Measurements from ENCODE around the gene MCF2.

MCF2 gene, protein sequence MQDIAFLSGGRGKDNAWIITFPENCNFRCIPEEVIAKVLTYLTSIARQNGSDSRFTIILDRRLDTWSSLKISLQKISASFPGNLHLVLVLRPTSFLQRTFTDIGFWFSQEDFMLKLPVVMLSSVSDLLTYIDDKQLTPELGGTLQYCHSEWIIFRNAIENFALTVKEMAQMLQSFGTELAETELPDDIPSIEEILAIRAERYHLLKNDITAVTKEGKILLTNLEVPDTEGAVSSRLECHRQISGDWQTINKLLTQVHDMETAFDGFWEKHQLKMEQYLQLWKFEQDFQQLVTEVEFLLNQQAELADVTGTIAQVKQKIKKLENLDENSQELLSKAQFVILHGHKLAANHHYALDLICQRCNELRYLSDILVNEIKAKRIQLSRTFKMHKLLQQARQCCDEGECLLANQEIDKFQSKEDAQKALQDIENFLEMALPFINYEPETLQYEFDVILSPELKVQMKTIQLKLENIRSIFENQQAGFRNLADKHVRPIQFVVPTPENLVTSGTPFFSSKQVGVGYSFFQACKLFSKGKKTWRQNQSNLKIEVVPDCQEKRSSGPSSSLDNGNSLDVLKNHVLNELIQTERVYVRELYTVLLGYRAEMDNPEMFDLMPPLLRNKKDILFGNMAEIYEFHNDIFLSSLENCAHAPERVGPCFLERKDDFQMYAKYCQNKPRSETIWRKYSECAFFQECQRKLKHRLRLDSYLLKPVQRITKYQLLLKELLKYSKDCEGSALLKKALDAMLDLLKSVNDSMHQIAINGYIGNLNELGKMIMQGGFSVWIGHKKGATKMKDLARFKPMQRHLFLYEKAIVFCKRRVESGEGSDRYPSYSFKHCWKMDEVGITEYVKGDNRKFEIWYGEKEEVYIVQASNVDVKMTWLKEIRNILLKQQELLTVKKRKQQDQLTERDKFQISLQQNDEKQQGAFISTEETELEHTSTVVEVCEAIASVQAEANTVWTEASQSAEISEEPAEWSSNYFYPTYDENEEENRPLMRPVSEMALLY

DNA sequence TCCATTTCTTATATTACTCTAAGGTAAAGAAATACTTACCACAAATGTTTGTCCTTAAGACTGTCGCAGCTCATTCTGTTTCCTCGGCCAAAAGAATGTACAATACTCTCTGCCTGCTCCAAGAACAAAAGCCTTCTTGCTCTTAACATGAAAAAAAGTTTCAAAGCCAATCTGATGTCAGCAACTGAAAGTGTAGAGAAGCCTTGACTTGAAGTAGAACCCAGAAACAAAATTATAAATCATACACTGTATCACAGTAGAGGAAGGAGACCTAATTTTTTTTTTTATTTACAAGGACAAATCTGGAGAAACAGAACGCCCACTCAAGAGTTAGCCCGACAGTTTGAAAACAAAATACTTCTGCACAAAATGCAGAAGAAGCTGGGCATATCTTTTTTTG is at the start of gene MCF2:
Gene MCF2, minus strand, starts transcription at position 101 of the 400 bp plus-strand sequence. CDS start 56,423 bp downstream, outside the sequence.
- Mint-ChIP-seq H3K27me3 (no peaks in the 10 kb centered on the region), H3K9me3 (no peaks in the 10 kb centered on the region), H3K27ac (no peak within 1 kb of the TSS), H3K4me1 (ENCODE audit: low read depth) (no peaks in the 10 kb centered on the region), H3K4me3 (no peak within 1 kb of the TSS), H3K36me3 (ENCODE audit: low read depth) (peaks cover 4% of the 10 kb centered on the region)

DNA sequence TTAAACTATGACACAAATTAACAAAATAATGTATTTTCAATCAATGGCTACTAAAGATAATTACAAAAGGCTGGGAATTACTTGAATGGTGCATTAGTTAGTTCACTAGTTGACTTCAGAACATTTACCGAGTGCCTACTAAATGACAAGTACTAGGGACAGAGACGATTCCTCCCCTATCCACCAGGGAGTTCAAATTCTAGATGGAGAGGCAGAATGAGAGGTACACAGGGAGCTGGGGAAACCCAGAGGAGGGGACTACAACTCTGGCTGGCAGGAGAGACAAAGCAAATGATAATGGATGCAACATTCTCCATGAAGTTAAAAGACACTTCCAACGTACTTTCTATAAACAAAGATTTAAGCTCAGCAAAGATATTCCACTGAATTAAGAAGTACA is 43.1 kb upstream of the MCF2 start:
- peaks cover 3% of the 10 kb centered on the region for H3K9me3 Mint-ChIP-seq
- peaks cover 58% of the 10 kb centered on the region for H3K36me3 Mint-ChIP-seq (ENCODE audit: low read depth)

DNA sequence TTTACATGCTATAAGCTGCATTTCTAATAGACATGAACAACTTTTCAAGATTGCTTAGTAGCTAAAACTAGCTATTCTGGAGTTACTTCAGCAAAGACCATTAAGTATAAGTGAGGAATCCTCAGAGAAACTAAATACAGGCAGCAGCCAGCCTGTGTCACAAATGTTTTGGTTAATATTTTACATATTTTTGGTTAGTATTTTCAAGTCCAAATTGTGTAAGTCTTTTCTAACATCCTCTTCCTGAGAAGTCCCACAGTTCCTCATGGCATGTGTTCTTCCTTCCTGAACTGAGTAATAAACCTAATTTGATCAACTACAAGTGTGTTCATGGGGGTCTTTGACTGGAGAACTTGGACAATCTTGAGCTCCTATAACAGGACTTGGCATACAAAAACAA is 42.4 kb upstream of the MCF2 start:
- Mint-ChIP-seq H3K27me3 (no peaks in the 10 kb centered on the region), H3K36me3 (ENCODE audit: low read depth) (peaks cover 51% of the 10 kb centered on the region), H3K4me1 (ENCODE audit: low read depth) (no peaks in the 10 kb centered on the region), H3K27ac (no peak overlapping the region), H3K4me3 (no peak overlapping the region), H3K9me3 (no peaks in the 10 kb centered on the region)

More for the DNA sequence above, 43.1 kb upstream of the MCF2 start:
- H3K27ac Mint-ChIP-seq, result no peak overlapping the region
- H3K4me3 Mint-ChIP-seq, result no peak overlapping the region
- H3K4me1 Mint-ChIP-seq (ENCODE audit: low read depth), result no peaks in the 10 kb centered on the region
- no peaks in the 10 kb centered on the region for H3K27me3 Mint-ChIP-seq

DNA sequence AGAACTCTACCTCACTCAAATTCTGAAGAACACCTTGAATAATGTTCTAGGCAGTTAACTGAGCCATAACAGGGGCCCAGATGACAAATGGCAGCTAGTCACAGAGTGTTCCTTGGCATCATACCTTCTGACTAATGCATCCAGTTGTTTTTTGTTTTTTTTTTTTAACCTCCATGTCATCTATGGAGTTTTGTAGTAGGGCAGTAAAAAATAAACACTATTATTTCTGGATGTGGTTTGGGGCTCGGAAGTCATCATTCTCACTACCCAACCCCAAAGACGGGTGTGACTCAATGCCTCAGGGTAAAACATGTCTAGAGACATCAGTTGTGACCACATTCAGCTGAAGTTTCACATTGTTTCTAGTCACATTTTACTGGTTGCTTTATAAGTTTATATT is 31.2 kb upstream of the MCF2 start:
- Mint-ChIP-seq H3K36me3 (ENCODE audit: low read depth) (peaks cover 34% of the 10 kb centered on the region), H3K27ac (no peak overlapping the region), H3K9me3 (no peaks in the 10 kb centered on the region), H3K27me3 (no peaks in the 10 kb centered on the region), H3K4me1 (ENCODE audit: low read depth) (peaks cover 12% of the 10 kb centered on the region), H3K4me3 (no peak overlapping the region)

DNA sequence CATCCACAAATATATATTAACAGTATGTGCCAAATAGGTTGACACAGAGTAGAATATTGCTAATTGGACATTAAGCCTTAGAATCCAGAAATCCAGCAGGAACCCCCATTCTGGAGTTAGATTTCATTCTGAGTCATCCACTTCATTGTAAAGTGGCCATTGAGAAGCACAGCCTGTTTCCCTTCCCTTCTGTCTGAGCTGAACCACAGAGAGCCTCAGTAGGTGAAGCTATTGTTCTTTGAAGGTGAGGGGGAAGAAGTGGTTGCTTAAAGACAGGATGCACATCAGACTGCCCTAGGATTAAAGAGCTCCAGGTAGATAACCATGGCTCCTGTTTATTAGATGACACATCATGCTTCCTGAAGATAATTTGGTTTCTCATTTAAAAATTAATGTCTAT is 30.6 kb upstream of the MCF2 start:
- Mint-ChIP-seq H3K27me3 (no peaks in the 10 kb centered on the region), H3K9me3 (no peaks in the 10 kb centered on the region), H3K36me3 (ENCODE audit: low read depth) (peaks cover 34% of the 10 kb centered on the region), H3K4me3 (no peak overlapping the region), H3K4me1 (ENCODE audit: low read depth) (peaks cover 12% of the 10 kb centered on the region), H3K27ac (no peak overlapping the region)

DNA sequence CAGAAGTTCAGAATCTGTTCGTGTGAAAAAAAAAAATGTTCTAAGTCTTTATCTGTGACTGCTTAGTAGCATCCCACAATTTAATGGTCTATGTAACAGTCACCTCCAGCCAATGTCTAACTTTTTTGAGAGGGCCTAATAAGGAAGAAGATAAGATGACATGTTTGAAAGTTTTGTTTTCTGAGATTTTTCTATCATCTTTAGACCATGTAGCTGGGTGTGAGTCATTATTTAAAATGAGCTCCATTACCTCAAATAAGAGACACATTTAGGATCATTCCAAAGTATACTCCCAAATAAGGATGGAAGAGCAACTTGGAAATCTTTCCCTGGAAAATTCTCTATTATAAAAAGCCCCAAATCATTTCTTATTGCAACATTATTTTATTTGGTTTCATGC is 28.2 kb upstream of the MCF2 start:
- Mint-ChIP-seq H3K4me1 (ENCODE audit: low read depth) (peaks cover 12% of the 10 kb centered on the region), H3K27me3 (no peaks in the 10 kb centered on the region), H3K9me3 (no peaks in the 10 kb centered on the region), H3K4me3 (no peak overlapping the region), H3K36me3 (ENCODE audit: low read depth) (peaks cover 32% of the 10 kb centered on the region), H3K27ac (no peak overlapping the region)

DNA sequence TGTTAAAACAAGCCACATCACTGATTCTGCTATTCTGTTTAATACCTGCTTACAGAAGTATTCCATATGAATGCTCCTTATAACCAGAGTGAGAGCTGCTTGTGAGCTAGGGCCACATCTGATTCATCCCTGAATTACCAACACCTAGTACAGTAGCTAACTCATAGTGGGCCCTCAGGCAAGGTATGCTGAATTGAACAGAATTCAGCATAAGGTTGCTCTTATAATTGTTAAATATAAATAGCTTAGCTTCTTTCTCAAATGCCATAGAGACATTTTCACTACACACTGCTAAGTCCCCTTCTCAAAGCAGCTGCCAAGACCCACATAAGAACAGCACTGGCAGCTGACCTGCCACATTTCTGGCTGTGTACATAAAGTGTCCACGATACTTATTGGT is 27.0 kb upstream of the MCF2 start:
- H3K27ac Mint-ChIP-seq, result no peak overlapping the region
- H3K27me3 Mint-ChIP-seq, result no peaks in the 10 kb centered on the region
- no peak overlapping the region for H3K4me3 Mint-ChIP-seq
- H3K9me3 Mint-ChIP-seq, result no peaks in the 10 kb centered on the region
- H3K36me3 Mint-ChIP-seq (ENCODE audit: low read depth), result peaks cover 23% of the 10 kb centered on the region
- H3K4me1 Mint-ChIP-seq (ENCODE audit: low read depth), result peaks cover 9% of the 10 kb centered on the region

GRCh38 chrX:139725720-139726119 is 17.8 kb upstream of the MCF2 start:
- H3K27ac Mint-ChIP-seq, result no peak overlapping the region
- H3K36me3 Mint-ChIP-seq (ENCODE audit: low read depth), result peaks cover 17% of the 10 kb centered on the region
- H3K27me3 Mint-ChIP-seq, result no peaks in the 10 kb centered on the region
- no peak overlapping the region for H3K4me3 Mint-ChIP-seq
- no peaks in the 10 kb centered on the region for H3K9me3 Mint-ChIP-seq
- H3K4me1 Mint-ChIP-seq (ENCODE audit: low read depth), result no peaks in the 10 kb centered on the region

- Mint-ChIP-seq H3K36me3 (ENCODE audit: low read depth) (peaks cover 16% of the 10 kb centered on the region), H3K4me3 (no peak overlapping the region), H3K27ac (no peak overlapping the region), H3K4me1 (ENCODE audit: low read depth) (no peaks in the 10 kb centered on the region), H3K27me3 (no peaks in the 10 kb centered on the region), H3K9me3 (no peaks in the 10 kb centered on the region)
These were observed 16.7 kb upstream of the MCF2 start for GRCh38 chrX:139724626-139725025.

- H3K9me3 Mint-ChIP-seq, result no peaks in the 10 kb centered on the region
- no peak overlapping the region for H3K27ac Mint-ChIP-seq
- peaks cover 7% of the 10 kb centered on the region for H3K36me3 Mint-ChIP-seq (ENCODE audit: low read depth)
- H3K4me3 Mint-ChIP-seq, result no peak overlapping the region
- H3K4me1 Mint-ChIP-seq (ENCODE audit: low read depth), result no peaks in the 10 kb centered on the region
- H3K27me3 Mint-ChIP-seq, result no peaks in the 10 kb centered on the region
These were observed 13.0 kb upstream of the MCF2 start for GRCh38 chrX:139720979-139721378.

GRCh38 chrX:139720136-139720535 is 12.2 kb upstream of the MCF2 start:
- H3K4me3 Mint-ChIP-seq, result no peak overlapping the region
- H3K36me3 Mint-ChIP-seq (ENCODE audit: low read depth), result peaks cover 7% of the 10 kb centered on the region
- H3K27ac Mint-ChIP-seq, result no peak overlapping the region
- H3K27me3 Mint-ChIP-seq, result no peaks in the 10 kb centered on the region
- H3K9me3 Mint-ChIP-seq, result no peaks in the 10 kb centered on the region
- H3K4me1 Mint-ChIP-seq (ENCODE audit: low read depth), result no peaks in the 10 kb centered on the region

DNA sequence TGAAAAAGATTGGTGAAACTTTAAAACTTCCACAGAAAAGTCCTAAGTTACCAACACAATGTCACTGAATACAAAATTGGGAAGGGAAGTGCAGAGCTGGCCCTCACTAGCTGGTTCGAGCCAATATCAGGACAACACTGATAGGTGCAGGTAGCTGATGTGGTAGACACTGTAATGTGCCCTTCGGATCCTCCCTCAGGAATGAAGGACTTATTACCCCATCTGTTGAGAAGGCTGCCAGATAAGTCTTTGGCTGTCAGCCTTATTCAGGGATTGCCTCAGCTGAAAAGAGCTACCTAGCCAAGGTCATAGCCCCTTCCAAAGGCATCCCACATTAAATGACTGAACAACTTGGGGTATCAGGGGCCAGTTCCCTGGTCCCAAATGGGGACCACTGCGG is 5.3 kb downstream of the MCF2 start:
- H3K4me3 Mint-ChIP-seq, result no peak overlapping the region

DNA sequence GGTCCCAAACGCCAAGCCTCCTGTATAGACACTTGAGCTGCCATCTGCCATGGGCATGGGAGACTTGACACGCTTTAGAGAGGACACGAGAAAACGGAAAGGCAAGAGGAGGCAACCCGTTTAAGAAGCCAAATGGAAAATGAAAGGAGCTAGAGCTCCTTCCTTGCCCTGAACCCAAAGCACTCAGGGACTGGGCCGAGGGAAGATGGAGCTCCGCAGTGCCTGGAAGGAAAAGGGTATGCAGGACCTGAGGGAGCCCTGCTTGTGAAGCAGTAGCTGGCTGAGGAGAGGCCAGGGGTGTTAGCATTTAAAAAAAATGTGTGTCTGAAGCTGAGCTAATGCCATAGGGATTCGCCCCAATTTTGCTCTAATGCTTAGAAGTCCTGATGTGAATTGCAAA is 15.1 kb downstream of the MCF2 start:
- H3K27me3 Mint-ChIP-seq, result peaks cover 14% of the 10 kb centered on the region
- no peaks in the 10 kb centered on the region for H3K36me3 Mint-ChIP-seq (ENCODE audit: low read depth)
- no peak overlapping the region for H3K4me3 Mint-ChIP-seq
- H3K9me3 Mint-ChIP-seq, result no peaks in the 10 kb centered on the region
- no peaks in the 10 kb centered on the region for H3K4me1 Mint-ChIP-seq (ENCODE audit: low read depth)
- H3K27ac Mint-ChIP-seq, result no peak overlapping the region

More for the DNA sequence above, 5.3 kb downstream of the MCF2 start:
- Mint-ChIP-seq H3K9me3 (no peaks in the 10 kb centered on the region), H3K27me3 (no peaks in the 10 kb centered on the region), H3K27ac (no peak overlapping the region), H3K4me1 (ENCODE audit: low read depth) (no peaks in the 10 kb centered on the region), H3K36me3 (ENCODE audit: low read depth) (no peaks in the 10 kb centered on the region)

- Mint-ChIP-seq H3K27me3 (peaks cover 14% of the 10 kb centered on the region), H3K4me1 (ENCODE audit: low read depth) (no peaks in the 10 kb centered on the region), H3K27ac (no peak overlapping the region), H3K9me3 (no peaks in the 10 kb centered on the region), H3K4me3 (no peak overlapping the region), H3K36me3 (ENCODE audit: low read depth) (no peaks in the 10 kb centered on the region)
These were observed 15.5 kb downstream of the MCF2 start for GRCh38 chrX:139692506-139692849.

DNA sequence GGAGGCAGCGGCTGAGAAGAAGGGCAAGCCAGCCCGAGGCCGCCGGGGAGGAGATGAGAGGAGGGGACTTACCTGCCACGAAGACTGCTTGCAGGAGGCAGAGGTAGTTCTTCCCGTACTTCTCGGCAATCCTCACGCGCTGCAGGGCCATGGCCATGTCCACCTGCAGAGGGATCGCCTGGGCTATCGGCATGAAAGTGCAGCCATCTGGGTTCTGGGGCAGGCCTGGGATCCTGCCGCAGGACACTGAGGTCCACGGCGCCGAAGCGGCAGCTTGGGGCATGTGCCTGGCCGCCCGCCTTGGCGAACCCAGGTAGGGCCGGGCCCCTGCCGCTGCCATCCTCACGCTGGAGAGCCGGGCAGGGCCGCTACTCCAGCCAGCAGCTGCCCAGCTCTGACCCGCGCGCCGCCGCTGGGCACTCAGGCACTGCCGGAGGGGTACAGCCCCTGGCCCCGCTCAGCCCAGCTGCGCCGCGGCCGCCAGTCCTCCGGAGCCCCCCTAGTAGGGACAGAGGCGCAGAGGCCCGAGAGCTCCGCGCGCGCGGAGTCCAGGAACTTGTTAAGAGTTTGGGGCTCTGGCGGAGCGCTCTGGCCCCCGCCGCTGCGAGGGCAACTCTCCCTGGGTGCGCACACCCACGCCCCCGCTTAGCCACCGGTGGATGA is 16.0 kb downstream of the MCF2 start:
- no peaks in the 10 kb centered on the region for H3K4me1 Mint-ChIP-seq (ENCODE audit: low read depth)
- peaks cover 14% of the 10 kb centered on the region for H3K27me3 Mint-ChIP-seq
- H3K27ac Mint-ChIP-seq, result no peak overlapping the region
- no peaks in the 10 kb centered on the region for H3K36me3 Mint-ChIP-seq (ENCODE audit: low read depth)
- no peak overlapping the region for H3K4me3 Mint-ChIP-seq
- no peaks in the 10 kb centered on the region for H3K9me3 Mint-ChIP-seq
